Motor neuron (in vitro differentiated cells): ENCODE measurements around the gene DPP10. TPM values are rescaled to one million over a fixed set of nuclear protein-coding genes. Genes with fewer than 3 reads are reported as not detected.
"Not testable (repeated sequence)": the region's sequence is repeated elsewhere in the genome, so short reads cannot be mapped to it uniquely, and the experiment has no call there.

ENCODE experiments used
- ATAC-seq, 8 experiments: fragments of 200-7000 bp; cut with Tn5 transposase; replicated peaks in 6 of 8; 2 replicates each; pipeline ENCODE4 v1.8.0; 2021; ENCODE audit warnings: mild to moderate bottlenecking in 8 of 8, moderate library complexity in 8 of 8
- H3K27ac ChIP-seq, 2 donors: fragments of 250-450 bp; sonication (Bioruptor Pico); 2 replicates each; pipeline ENCODE4 v1.9.0; 2021; ENCODE audit warnings: antibody characterized with exemption in 2 of 2, mild to moderate bottlenecking in 2 of 2, moderate library complexity in 1 of 2
- H3K4me1 ChIP-seq, 2 donors: fragments of 250-450 bp; sonication (Bioruptor Pico); replicated peaks in 1 of 2; 2 replicates each; pipeline ENCODE4 v1.6.1; 2021; ENCODE audit warnings: antibody characterized with exemption in 2 of 2, mild to moderate bottlenecking in 2 of 2, moderate library complexity in 1 of 2
- H3K4me3 ChIP-seq, 5 donors: fragments of 250-450 bp; sonication (Bioruptor Pico); 2 replicates each; pipeline ENCODE4 v1.9.0; 2021; ENCODE audit warnings: antibody characterized with exemption in 5 of 5, mild to moderate bottlenecking in 5 of 5, moderate library complexity in 4 of 5
- WGBS, 10 experiments: fragments of 450-650 bp; shearing (Covaris generic); methylation state at CpG; one replicate each; pipeline ENCODE4 v1.0.0; 2022; 5-methylcytosine and 5-hydroxymethylcytosine counted together
- in situ Hi-C, 9 experiments: fragments of 400-800 bp; cut with MboI; loops; one replicate each; pipeline ENCODE4 v1.15.0; 2021; ENCODE audit warnings: low sequenced_read_pairs in 9 of 9, low pct_unique_long_range_greater_than_20kb in 2 of 9; ENCODE audit not compliant: unreplicated experiment in 9 of 9
- total RNA-seq, 8 experiments: library from RNA; unstranded; fragments of 300-600 nt; gene quantifications; 2 replicates each; pipeline versions ENCODE4 v1.2.3 to v1.2.4, GENCODE V29; 2022

Gene DPP10
- total RNA-seq, 8 experiments from 2014 or later, result 0.36 to 11.2 (median 6.7) TPM; not detected in 1

DNA sequence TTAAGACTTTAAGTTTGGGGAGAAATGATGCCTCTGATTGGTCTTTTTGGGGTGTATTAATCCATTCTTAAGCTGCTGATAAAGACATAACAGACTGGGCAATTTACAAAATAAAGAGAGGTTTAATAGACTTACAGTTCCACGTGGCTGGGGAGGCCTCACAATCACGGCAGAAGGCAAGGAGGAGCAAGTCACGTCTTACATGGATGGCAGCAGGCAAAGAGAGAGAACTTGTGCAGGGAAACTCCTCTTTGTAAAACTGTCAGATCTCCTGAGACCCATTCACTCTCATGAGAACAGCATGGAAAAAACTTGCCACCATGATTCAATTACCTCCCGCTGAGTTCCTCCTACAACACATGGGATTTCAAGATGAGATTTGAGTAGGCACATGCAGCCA lies 80.2 kb downstream of the DPP10 start:
- ATAC-seq, in situ Hi-C loops: not testable (repeated sequence)
- WGBS, 10 experiments, result 4 to 93% (median 50%) methylated on average over 1 to 4 of the region's 4 CpGs; no CpG with 5 or more reads in 3 of the 10 experiments

DNA sequence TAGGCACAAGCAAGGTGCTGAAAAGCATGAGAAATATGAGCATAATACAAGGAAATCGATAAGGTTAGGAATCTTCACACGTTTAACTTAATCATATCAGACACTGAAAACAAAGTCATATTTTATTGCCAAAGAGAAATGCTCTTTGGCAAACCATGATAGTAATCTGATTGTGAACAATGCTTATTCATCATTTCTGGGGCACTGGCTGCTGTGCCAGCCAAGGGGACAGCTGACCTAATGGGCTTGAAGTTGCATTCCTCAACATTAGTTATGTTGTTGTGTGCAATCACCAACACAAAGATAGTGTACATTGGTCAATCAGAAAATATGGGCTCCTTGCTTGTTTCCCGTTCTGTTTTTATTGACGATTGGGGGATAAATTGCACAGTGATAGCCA lies 83.5 kb downstream of the DPP10 start:
- H3K27ac ChIP-seq, result no peak overlapping the region
- 0 to 100% (median 80%) methylated on average over 1 to 4 of the region's 4 CpGs; no CpG with 5 or more reads in 1 of the 10 experiments for WGBS, 10 experiments
- in situ Hi-C loops, result loop anchor here in 1 of 9 experiments (25.0 kb wide), 1 partner anchor 539 kb away; no protein-coding TSS in a partner anchor
- H3K4me3 ChIP-seq, result no peak overlapping the region
- no peaks in the 10 kb centered on the region for H3K4me1 ChIP-seq
- ATAC-seq, result no peak

More for the DNA sequence above, 80.2 kb downstream of the DPP10 start:
- H3K27ac ChIP-seq, H3K4me3 ChIP-seq, H3K4me1 ChIP-seq: not testable (repeated sequence)

DNA sequence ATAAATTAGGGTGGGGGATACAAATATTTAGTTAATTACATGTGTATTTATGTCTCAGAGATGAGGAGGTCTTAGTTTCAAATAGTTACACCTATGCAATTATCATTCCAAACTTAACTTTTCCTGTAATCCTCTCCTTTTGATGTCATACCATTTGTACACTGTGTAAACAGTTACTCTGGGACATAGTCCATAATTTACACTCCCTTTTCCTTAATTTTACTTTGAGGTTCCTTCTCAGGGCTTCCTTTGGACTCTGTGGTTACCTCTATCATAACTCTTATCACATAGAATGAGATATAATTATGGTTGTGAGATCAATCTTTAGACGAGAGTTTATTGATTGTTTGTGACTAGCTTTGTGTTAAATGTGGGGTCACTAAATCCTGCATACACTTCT lies 84.4 kb downstream of the DPP10 start:
- ATAC-seq, result no peak
- H3K27ac ChIP-seq, result no peak overlapping the region
- in situ Hi-C loops, result loop anchor here in 1 of 9 experiments (25.0 kb wide), 1 partner anchor 540 kb away; no protein-coding TSS in a partner anchor
- no peaks in the 10 kb centered on the region for H3K4me1 ChIP-seq
- H3K4me3 ChIP-seq, result no peak overlapping the region
- 0 to 100% (median 69%) methylated on average over 1 of the region's 1 CpG; no CpG with 5 or more reads in 2 of the 10 experiments for WGBS, 10 experiments

DNA sequence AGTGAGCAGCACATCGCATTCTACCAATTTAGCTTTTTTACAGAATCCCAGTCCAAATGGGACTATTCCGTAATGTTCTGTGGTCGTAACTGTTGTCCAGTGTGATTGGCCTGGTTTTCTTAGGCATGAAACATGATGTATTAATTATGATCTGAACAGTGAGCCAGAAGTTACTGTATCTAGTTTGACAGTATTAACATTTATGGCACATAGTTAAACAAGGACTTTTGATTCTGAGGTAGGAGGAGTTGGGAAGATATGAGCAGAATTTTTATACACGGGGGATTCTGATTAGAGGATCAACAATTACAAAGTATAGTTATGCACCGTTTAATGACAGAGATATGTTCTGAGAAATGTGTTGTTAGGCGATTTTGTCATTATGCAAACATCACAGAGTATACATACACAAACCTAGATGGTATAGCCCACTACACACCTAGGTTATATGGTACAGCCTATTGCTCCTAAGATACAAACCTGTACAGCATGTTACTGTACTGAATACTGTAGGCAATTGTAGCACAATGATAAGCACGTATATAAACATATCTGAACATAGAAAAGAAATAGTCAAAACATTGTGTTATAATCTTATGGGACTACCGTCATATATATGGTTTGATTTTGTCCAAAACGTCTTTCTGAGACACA lies 85.0 kb downstream of the DPP10 start:
- Histone ChIP-seq H3K4me3 (no peak overlapping the region), H3K27ac (no peak overlapping the region), H3K4me1 (no peaks in the 10 kb centered on the region)
- in situ Hi-C loops, result loop anchor here in 1 of 9 experiments (25.0 kb wide), 1 partner anchor 540 kb away; no protein-coding TSS in a partner anchor
- ATAC-seq, result no peak
- 0 to 100% (median 58%) methylated on average over 3 to 9 of the region's 9 CpGs for WGBS, 10 experiments

DNA sequence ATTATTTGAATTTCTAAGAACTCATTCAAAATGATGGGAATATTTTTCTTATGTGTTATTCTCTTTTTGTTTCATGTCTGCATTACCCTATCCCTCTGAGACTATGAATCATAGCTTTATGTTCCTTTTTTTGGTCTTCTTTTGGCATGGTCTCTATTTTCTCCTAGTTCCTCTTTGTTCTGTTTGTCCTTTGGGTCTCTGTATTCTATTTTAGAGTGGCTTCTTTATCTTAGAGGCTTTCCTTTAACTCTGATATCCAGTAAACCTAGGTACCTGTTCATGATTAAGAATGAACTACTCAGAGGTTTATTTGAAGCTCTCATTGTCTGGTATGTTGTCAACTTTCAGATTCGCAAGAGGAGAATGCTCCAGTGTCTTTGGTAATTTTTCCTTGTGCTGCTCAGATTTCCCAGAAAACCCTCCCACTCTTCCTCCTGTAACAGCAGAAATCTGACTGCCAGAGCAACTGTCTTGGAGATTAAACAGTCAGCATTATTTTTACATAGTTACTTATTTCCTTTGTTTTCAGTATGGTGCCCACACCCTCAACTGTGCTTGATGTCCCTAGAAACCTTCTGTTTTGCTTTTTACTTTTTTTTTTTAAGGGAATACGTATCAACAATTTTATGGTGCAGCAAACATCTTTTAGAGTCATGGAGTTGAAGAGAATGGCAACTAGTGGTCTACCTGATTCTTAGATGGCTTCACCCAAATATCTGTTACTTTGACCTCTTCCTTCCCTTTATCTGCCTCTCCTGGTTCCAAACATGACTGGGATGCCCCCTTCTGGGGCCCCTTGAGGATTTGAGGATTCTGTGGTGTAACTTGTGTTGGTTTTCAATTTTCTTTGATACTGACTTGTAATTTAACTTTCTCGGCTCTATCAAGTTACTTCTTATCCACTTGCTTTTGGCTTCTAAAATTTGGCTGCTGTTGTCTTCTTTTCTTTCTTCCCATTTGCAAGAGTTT lies 92.0 kb downstream of the DPP10 start:
- Histone ChIP-seq H3K27ac (no peak overlapping the region), H3K4me1 (peaks cover 2 to 3% of the 10 kb centered on the region in 2 donors), H3K4me3 (no peak overlapping the region)
- in situ Hi-C loops, result loop anchor here in 1 of 9 experiments (25.0 kb wide), 1 partner anchor 547 kb away; no protein-coding TSS in a partner anchor
- 0 to 100% (median 59%) methylated on average over 2 to 3 of the region's 3 CpGs for WGBS, 10 experiments
- ATAC-seq, result peak in 3 of 8 experiments; percentile 21 to 53 (median 23)

DNA sequence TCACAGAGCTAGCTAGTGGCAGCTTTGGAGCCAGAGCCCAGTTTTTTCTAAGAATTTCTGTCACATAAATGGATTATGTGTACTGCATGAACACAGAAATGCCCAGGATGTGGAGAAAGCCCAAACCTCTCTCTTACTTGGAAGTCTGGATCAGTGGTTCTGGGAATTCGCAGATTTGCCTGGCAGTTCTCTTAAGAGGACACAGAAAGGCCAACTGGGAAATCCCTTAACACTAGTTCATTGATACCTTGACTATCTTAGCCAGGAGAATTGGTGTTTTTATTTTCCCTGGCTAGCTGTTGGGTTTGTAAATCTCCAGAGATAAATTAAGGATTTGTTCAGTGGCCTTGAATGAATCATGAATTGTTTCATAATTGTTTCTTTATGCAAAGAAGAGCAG lies 95.3 kb downstream of the DPP10 start:
- WGBS, 10 experiments, result 0 to 90% (median 63%) methylated on average over 1 of the region's 1 CpG; no CpG with 5 or more reads in 4 of the 10 experiments
- in situ Hi-C loops, result loop anchor here in 1 of 9 experiments (25.0 kb wide), 1 partner anchor 550 kb away; no protein-coding TSS in a partner anchor
- H3K4me1 ChIP-seq, result peaks cover 4 to 6% of the 10 kb centered on the region in 2 donors
- H3K4me3 ChIP-seq, result no peak overlapping the region
- no peak overlapping the region for H3K27ac ChIP-seq
- no peak for ATAC-seq

DNA sequence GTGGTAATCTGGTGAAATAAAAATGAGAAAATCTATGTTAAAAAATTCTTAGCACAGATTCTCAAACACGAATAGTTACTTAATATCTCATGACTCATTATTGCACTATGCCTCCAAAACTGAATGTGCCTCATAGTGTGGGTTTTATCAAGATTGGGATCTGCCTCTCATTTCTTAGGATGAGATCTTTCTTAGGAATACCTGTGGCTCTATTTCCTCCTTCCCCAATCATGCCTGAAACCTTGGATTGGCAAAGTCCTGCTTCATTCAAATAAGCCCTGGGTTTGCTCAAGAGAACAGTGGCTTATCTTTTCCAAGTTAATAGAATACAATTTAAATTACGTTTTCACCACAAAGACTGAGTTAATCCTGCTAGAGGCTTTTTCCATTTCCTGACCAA lies 100.3 kb downstream of the DPP10 start:
- Histone ChIP-seq H3K4me1 (peaks cover 4 to 6% of the 10 kb centered on the region in 2 donors), H3K27ac (no peak overlapping the region), H3K4me3 (no peak overlapping the region)
- in situ Hi-C loops, result loop anchor here in 1 of 9 experiments (25.0 kb wide), 1 partner anchor 555 kb away; no protein-coding TSS in a partner anchor
- WGBS, 10 experiments, result 0 to 85% (median 70%) methylated on average over 1 to 2 of the region's 2 CpGs; no CpG with 5 or more reads in 2 of the 10 experiments
- ATAC-seq, result no peak

DNA sequence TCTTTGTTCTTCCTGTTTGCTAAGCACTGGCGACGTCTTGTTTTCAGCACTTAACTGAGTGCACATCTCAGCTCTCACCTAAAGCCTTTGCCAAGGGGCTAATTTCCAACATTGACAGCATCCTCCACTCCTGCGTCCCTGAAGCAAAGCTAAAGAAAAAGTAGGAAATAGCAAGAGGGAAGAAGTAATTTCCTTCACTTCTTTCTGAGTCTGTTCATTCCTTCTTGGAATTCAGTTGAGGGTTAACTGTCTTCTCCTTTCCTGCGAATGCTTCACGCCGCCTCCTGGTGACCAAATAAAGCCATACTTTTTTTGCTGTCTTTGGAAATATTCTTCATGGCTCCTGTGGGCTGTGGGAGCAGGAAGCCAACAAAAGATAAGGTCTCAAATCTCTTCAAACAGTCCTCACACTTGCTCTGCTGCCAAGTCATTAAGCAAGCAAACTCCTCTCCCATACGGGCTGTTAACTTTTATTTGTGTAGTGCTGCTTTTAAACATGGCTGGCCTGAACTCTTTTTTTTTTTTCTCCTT lies 100.9 kb downstream of the DPP10 start:
- in situ Hi-C loops, result loop anchor here in 1 of 9 experiments (25.0 kb wide), 1 partner anchor 556 kb away; no protein-coding TSS in a partner anchor
- ATAC-seq, result peak in 4 of 8 experiments; percentile 38 to 81 (median 52)
- WGBS, 10 experiments, result 0 to 96% (median 50%) methylated on average over 1 to 7 of the region's 7 CpGs
- Histone ChIP-seq H3K4me3 (no peak overlapping the region), H3K4me1 (peaks cover 4 to 6% of the 10 kb centered on the region in 2 donors), H3K27ac (no peak overlapping the region)

DNA sequence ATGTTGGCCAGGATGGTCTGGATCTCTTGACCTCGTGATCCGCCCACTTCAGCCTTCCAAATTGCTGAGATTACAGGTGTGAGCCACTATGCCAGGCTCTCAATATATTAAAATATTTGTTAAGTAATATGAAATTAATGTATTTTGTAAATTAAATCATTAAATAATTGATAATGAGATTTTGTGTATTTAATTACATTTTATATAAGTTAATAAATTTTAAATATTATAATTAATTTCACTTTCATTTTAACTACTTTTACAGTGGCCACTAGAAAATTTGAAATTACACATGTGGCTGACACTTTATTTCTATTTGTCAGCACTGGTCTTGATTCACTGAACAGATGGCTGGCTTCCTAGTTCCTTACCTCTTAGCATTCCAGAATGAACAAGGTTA lies 102.6 kb downstream of the DPP10 start:
- Histone ChIP-seq H3K4me3 (no peak overlapping the region), H3K27ac (no peak overlapping the region), H3K4me1 (no peaks in the 10 kb centered on the region)
- in situ Hi-C loops, result loop anchor here in 1 of 9 experiments (25.0 kb wide), 1 partner anchor 558 kb away; no protein-coding TSS in a partner anchor
- no peak for ATAC-seq
- 40 to 100% (median 72%) methylated on average over 2 of the region's 2 CpGs; no CpG with 5 or more reads in 4 of the 10 experiments for WGBS, 10 experiments

DNA sequence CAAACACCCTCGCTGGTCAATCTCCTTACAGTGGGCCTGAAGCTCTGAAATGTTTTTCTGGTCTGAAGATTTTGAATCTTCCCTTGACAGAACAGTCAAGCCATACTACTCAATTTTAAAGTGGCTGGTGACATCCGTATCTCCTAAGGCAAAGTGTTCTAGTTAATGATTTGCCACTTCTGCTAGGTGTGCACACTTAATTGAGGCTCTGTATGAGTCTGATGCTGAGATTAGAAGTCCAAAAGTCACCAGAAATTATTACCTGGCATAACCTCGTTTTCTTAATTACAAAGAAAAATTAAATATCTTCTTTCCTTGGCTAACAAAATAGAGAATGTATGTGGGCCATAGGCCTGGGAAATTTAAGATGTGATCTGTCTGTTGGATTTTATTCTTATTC lies 104.1 kb downstream of the DPP10 start:
- WGBS, 10 experiments, result 0 to 76% (median 30%) methylated on average over 1 to 3 of the region's 3 CpGs; no CpG with 5 or more reads in 2 of the 10 experiments
- in situ Hi-C loops, result loop anchor here in 1 of 9 experiments (25.0 kb wide), 1 partner anchor 559 kb away; no protein-coding TSS in a partner anchor
- no peak for ATAC-seq

DNA sequence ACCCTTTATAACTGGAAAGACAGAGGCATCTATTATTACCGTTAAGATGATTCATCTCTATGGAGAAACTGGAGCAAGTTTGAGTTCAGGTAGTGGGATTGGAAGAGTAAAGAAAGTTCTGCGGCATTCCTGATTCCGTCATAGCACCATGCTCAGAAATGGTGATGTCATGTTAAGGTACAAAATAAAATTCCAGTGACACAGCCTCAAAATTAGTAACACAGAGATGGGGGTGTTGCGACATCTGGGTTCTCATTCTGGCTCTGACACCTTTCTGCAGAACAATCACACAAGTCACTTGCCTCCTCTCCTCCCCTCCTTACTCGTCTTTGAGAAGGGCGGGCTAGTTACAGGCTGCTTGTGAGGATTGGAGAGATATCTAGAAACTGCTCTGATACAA lies 105.7 kb downstream of the DPP10 start:
- no peaks in the 10 kb centered on the region for H3K4me1 ChIP-seq
- WGBS, 10 experiments, result 42 to 100% (median 75%) methylated on average over 1 to 5 of the region's 6 CpGs; no CpG with 5 or more reads in 1 of the 10 experiments
- H3K4me3 ChIP-seq, result no peak overlapping the region
- in situ Hi-C loops, result loop anchor here in 1 of 9 experiments (25.0 kb wide), 1 partner anchor 561 kb away; no protein-coding TSS in a partner anchor
- H3K27ac ChIP-seq, result no peak overlapping the region
- ATAC-seq, result no peak

More for the DNA sequence above, 104.1 kb downstream of the DPP10 start:
- H3K4me1 ChIP-seq, result no peaks in the 10 kb centered on the region
- H3K27ac ChIP-seq, result no peak overlapping the region
- no peak overlapping the region for H3K4me3 ChIP-seq

DNA sequence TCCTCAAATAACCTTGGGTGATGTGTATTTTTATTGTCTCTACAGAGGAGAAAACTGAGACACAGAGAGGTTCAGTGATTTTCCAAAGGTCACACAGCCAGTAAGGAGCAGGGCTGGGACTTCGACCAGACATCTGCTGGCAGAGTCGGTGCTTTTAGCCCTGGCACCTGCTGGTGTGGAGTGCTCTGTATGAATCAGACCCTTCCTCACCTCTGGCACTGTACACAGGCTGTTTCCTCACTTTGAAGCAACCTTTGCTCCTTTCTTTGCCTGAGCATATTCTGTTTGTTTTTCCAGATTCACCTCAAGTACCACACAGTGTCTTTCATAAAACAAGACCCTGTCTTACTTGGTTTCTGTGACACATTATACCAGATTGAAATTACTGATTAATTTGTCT lies 107.9 kb downstream of the DPP10 start:
- in situ Hi-C loops, result loop anchor here in 2 of 9 experiments (25.0 kb wide), 1 partner anchor 563 kb away; no protein-coding TSS in a partner anchor
- no peaks in the 10 kb centered on the region for H3K4me1 ChIP-seq
- 0 to 84% (median 69%) methylated on average over 1 to 2 of the region's 2 CpGs; no CpG with 5 or more reads in 4 of the 10 experiments for WGBS, 10 experiments
- no peak overlapping the region for H3K27ac ChIP-seq
- ATAC-seq, result no peak
- H3K4me3 ChIP-seq, result no peak overlapping the region
